Activated B cell treated with CpG ODN at 0.5 μM for 24 hours (primary cell): ENCODE measurements around the gene HIVEP2. TPM values are rescaled to one million over a fixed set of nuclear protein-coding genes. Genes with fewer than 3 reads are reported as not detected.

Experiments used
- ATAC-seq: fragments of 200-7000 bp; cut with Tn5 transposase; one replicate; pipeline ENCODE4 v1.10.0; 2021; ENCODE audit warnings: low read depth, mild to moderate bottlenecking, moderate library complexity
- CTCF ChIA-PET: fragments of 350-600 bp; sonication (Branson Sonifier 250); formaldehyde crosslinking; loops from one replicate; lab custom pipeline; 2021; ENCODE audit warnings: antibody characterized with exemption; lab: Charles Lee
- POLR2A ChIA-PET: fragments of 350-600 bp; sonication (Branson Sonifier 250); formaldehyde crosslinking; loops from one replicate; lab custom pipeline; 2021; ENCODE audit warnings: antibody characterized with exemption; lab: Charles Lee
- DNase-seq: peaks from one replicate; pipeline ENCODE4 v3.0.0; 2022
- H3K27ac Mint-ChIP-seq: one replicate; pipeline ENCODE4 v1.8.0; 2020; ENCODE audit warnings: mixed read lengths
- H3K27me3 Mint-ChIP-seq: one replicate; pipeline ENCODE4 v1.8.0; 2021; ENCODE audit warnings: mixed read lengths
- H3K36me3 Mint-ChIP-seq: one replicate; pipeline ENCODE4 v1.8.0; 2021; ENCODE audit warnings: low read depth, mixed read lengths
- H3K4me1 Mint-ChIP-seq: one replicate; pipeline ENCODE4 v1.8.0; 2021; ENCODE audit warnings: mixed read lengths
- H3K4me3 Mint-ChIP-seq: one replicate; pipeline ENCODE4 v1.8.0; 2020; ENCODE audit warnings: mild to moderate bottlenecking, mixed read lengths
- H3K9me3 Mint-ChIP-seq: one replicate; pipeline ENCODE4 v1.8.0; 2020; ENCODE audit warnings: mixed read lengths
- intact Hi-C: fragments of 100-400 bp; cut with micrococcal nuclease; formaldehyde crosslinking; loops from one replicate; pipeline ENCODE4 v1.15.1; 2024
- total RNA-seq: library from RNA; stranded (reverse); gene quantifications from 2 replicates; pipeline ENCODE4 v1.2.3, GENCODE V29; 2022
- TF ChIP-seq, protein P1 (sequence below): fragments of 200-600 bp; IDR thresholded peaks from one replicate; pipeline ENCODE4 v1.8.0; 2022; ENCODE audit warnings: antibody characterized with exemption, mild to moderate bottlenecking

HIVEP2 gene
- total RNA-seq, 1 donor from 2014 or later, result 25.4 TPM

DNA sequence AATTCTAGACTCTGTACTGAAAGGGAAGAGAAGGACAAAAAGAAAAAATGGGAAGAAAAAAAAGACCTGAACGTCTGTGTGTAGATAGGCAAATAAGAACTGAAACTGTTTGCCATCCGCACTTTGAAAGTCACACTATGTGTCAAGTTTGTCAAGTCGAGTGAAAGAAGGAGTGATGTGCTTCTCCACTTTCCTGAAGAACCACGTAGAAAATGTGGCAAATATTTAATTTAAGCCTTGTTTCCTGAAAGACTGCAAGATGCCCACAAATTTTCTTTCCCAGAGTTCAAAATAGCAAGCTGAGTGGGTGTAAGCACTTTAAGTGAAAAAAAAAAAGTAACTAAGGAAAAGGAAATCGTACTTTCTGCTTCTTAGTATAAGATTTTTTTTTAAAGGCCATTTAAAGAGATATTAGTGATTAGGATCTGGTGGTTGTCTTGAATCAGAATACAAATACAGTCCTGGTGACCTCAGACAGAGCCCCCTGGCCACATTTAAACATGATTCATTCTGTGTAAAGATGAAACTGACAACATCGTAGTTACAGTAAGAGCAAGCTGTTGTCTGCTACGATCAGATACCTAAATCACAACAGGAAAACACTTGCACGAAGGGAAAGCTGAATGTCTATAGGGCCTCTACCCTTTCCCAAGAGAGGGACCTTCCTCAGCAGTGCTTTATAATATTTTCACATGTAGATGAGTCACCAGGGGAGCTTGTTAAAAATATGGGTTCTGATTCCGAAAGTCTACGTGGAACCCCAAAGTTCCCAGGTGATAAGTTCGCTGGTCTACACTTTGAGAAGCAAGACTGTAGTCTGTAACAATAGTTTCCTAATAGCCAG is 102.3 kb downstream of the HIVEP2 start:
- peaks cover 90% of the 10 kb centered on the region for H3K4me1 Mint-ChIP-seq
- no peaks in the 10 kb centered on the region for H3K36me3 Mint-ChIP-seq
- peak; percentile 42 for ATAC-seq
- H3K27ac Mint-ChIP-seq, result peak overlapping the region; percentile 89
- intact Hi-C loops, result loop anchor here (1.0 to 5.0 kb wide), 5 partner anchors 9 to 85 kb away; no protein-coding TSS in a partner anchor
- no peaks in the 10 kb centered on the region for H3K9me3 Mint-ChIP-seq
- DNase-seq, result no peak
- POLR2A ChIA-PET, result interaction anchor here (0.5 to 3.0 kb wide), 16 partner anchors 10 to 670 kb away, joined by 3 to 22 read pairs (median 4); partner anchors contain the start of gene HIVEP2
- CTCF ChIA-PET, result interaction anchor here (0.7 to 1.5 kb wide), 11 partner anchors 15 to 184 kb away, joined by 3 to 5 read pairs (median 3); no protein-coding TSS in a partner anchor
- TF ChIP-seq, protein P1, sequence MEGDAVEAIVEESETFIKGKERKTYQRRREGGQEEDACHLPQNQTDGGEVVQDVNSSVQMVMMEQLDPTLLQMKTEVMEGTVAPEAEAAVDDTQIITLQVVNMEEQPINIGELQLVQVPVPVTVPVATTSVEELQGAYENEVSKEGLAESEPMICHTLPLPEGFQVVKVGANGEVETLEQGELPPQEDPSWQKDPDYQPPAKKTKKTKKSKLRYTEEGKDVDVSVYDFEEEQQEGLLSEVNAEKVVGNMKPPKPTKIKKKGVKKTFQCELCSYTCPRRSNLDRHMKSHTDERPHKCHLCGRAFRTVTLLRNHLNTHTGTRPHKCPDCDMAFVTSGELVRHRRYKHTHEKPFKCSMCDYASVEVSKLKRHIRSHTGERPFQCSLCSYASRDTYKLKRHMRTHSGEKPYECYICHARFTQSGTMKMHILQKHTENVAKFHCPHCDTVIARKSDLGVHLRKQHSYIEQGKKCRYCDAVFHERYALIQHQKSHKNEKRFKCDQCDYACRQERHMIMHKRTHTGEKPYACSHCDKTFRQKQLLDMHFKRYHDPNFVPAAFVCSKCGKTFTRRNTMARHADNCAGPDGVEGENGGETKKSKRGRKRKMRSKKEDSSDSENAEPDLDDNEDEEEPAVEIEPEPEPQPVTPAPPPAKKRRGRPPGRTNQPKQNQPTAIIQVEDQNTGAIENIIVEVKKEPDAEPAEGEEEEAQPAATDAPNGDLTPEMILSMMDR, result no peak
- no peaks in the 10 kb centered on the region for H3K27me3 Mint-ChIP-seq
- peak overlapping the region; percentile 76 for H3K4me3 Mint-ChIP-seq

DNA sequence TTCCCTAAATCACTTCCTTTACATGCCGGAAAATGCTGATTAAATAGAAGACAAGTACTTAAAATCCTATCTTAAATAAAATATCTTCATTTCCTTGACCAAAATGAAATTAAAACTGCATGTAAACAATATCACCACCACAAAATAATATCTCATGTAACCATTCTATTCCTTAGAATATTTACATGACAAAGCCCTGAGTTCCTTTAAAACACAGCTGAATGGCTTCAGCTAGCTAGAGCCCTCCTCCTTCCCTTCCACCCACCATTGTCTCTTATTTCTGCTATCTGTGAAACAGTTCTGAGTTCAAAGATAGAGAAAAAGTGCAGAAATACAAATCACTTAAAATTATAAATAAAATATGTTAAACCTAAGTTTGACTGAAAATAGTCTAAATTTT is 103.1 kb downstream of the HIVEP2 start:
- H3K27ac Mint-ChIP-seq, result peak overlapping the region; percentile 89
- ChIA-PET POLR2A (interaction anchor here (1.0 to 3.0 kb wide), 6 partner anchors 9 to 95 kb away, joined by 3 to 22 read pairs (median 9); no protein-coding TSS in a partner anchor), CTCF (interaction anchor here (1.1 to 1.2 kb wide), 2 partner anchors 16 to 44 kb away, joined by 4 read pairs; no protein-coding TSS in a partner anchor)
- TF ChIP-seq, protein P1, result no peak
- no peak for ATAC-seq
- no peak for DNase-seq
- H3K4me3 Mint-ChIP-seq, result peak overlapping the region; percentile 76
- H3K9me3 Mint-ChIP-seq, result no peaks in the 10 kb centered on the region
- no peaks in the 10 kb centered on the region for H3K36me3 Mint-ChIP-seq
- peaks cover 89% of the 10 kb centered on the region for H3K4me1 Mint-ChIP-seq
- intact Hi-C loops, result loop anchor here (1.0 to 5.0 kb wide), 4 partner anchors 9 to 85 kb away; no protein-coding TSS in a partner anchor
- no peaks in the 10 kb centered on the region for H3K27me3 Mint-ChIP-seq

DNA sequence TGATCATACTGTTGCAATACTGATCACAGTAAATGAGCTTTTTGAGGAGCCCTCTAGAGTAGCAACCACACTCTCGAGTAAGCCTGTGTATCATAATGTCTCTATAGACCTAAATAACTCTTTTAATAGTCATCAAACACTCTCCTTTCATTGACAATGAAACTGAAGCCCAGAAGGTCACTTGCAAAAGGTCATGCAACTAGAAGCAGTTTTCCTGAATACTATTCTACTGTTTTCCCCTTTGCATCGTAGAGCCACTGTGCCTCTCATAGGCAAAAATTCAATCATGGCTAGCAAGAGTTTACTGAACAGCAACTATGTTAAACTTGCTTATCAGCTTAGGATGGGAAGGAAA is 105.3 kb downstream of the HIVEP2 start:
- H3K4me3 Mint-ChIP-seq, result peak overlapping the region; percentile 32
- peaks cover 70% of the 10 kb centered on the region for H3K4me1 Mint-ChIP-seq
- H3K36me3 Mint-ChIP-seq, result peaks cover 9% of the 10 kb centered on the region
- H3K27ac Mint-ChIP-seq, result peak overlapping the region; percentile 86
- intact Hi-C loops, result loop anchor here (5.0 kb wide), 1 partner anchor 88 kb away; no protein-coding TSS in a partner anchor
- TF ChIP-seq, protein P1, result no peak
- ATAC-seq (no peak), DNase-seq (no peak)
- POLR2A ChIA-PET, result interaction anchor here (0.8 to 1.2 kb wide), 4 partner anchors 20 to 115 kb away, joined by 3 to 7 read pairs (median 3); no protein-coding TSS in a partner anchor
- H3K9me3 Mint-ChIP-seq, result no peaks in the 10 kb centered on the region
- H3K27me3 Mint-ChIP-seq, result no peaks in the 10 kb centered on the region
- CTCF ChIA-PET, result interaction anchor here (1.1 to 1.8 kb wide), 2 partner anchors 10 to 46 kb away, joined by 4 to 5 read pairs; no protein-coding TSS in a partner anchor

DNA sequence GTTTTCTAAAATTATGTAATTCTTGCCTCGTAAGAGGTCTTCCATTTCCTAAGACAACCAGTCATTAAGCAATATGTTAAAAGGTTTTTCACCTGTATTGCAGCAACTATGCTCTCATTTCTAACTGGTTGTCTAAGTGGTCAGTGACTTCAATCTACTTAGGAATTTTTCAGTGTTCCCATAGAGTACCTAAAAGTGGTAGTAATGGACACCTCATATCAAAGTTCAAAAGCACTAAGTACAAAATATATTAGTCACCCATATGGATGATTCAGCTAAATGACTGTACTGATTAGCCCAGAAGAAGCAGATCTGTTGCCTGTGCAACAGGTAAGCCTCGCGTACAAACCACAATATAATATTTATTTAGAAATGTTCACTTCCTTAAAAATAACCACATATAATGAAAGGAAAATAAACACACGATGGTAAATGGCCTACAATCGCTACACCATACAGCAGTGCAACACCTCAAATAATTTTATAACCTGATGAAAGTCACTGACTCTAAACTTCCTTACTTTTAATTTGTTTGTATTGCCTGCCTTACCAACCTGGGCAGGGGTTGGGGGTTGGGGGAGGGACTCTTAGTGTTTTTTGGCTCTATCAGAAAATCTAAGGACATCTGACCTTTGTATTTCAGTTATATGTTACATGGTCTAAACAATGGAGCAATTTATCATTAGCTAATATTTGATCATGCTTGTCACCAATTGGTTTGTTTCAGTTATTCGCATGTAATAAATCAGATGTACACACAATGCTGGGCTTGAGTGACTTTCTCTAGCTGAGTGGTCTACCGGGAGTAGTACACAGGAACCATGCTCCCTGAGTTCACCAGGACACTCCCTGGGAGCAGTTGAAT is 105.9 kb downstream of the HIVEP2 start:
- DNase-seq, result no peak
- peaks cover 65% of the 10 kb centered on the region for H3K4me1 Mint-ChIP-seq
- peak overlapping the region; percentile 32 for H3K4me3 Mint-ChIP-seq
- peaks cover 9% of the 10 kb centered on the region for H3K36me3 Mint-ChIP-seq
- H3K27me3 Mint-ChIP-seq, result no peaks in the 10 kb centered on the region
- intact Hi-C loops, result no loop called here
- no peaks in the 10 kb centered on the region for H3K9me3 Mint-ChIP-seq
- peak overlapping the region; percentile 86 for H3K27ac Mint-ChIP-seq
- TF ChIP-seq, protein P1, result no peak
- ChIA-PET POLR2A (interaction anchor here (0.8 to 1.2 kb wide), 2 partner anchors 20 to 107 kb away, joined by 3 to 7 read pairs; no protein-coding TSS in a partner anchor), CTCF (interaction anchor here (1.1 to 1.8 kb wide), 2 partner anchors 9 to 46 kb away, joined by 4 to 5 read pairs; no protein-coding TSS in a partner anchor)
- ATAC-seq, result peak; percentile 36
